K562 (cell line): ENCODE data around the gene KBTBD6. TPM values are rescaled to one million over a fixed set of nuclear protein-coding genes. Genes with fewer than 3 reads are reported as not detected.

ENCODE experiments used
- ATF3 ChIP-seq, 2 experiments: fragments of 450-650 bp in 1 of 2; sonication (generic) in 1 of 2; formaldehyde crosslinking in 1 of 2; IDR thresholded peaks in 1 of 2; conservative IDR thresholded peaks in 1 of 2; 2 replicates each; pipeline versions ENCODE4 v1.6.1 to v1.8.1; 2016 to 2023; ENCODE audit warnings: mild to moderate bottlenecking in 2 of 2, moderate library complexity in 2 of 2, inconsistent platforms in 1 of 2, missing genetic modification reagents in 1 of 2
- CBX3 ChIP-seq, 2 experiments: IDR thresholded peaks; 1 replicate in 1 of 2; 2 replicates in 1 of 2; pipeline ENCODE4 v1.6.1; 2012; ENCODE audit warnings: inconsistent platforms in 2 of 2, low read length in 2 of 2, borderline replicate concordance in 1 of 2, control low read depth in 1 of 2
- CC2D1A ChIP-seq: fragments of 450-650 bp; IDR thresholded peaks from 2 replicates; pipeline ENCODE4 v1.6.1; 2017; ENCODE audit warnings: mild to moderate bottlenecking
- CEBPB ChIP-seq: fragments of 450-650 bp; IDR thresholded peaks from 2 replicates; pipeline ENCODE4 v1.6.1; 2016; ENCODE audit warnings: missing genetic modification characterization, missing compliant biosample characterization
- CHAMP1 ChIP-seq: fragments of 450-650 bp; IDR thresholded peaks from 2 replicates; pipeline ENCODE4 v1.6.1; 2016; ENCODE audit warnings: mild to moderate bottlenecking
- E2F1 ChIP-seq: sonication (generic); formaldehyde crosslinking; IDR thresholded peaks from 2 replicates; pipeline ENCODE4 v1.8.1; 2023; ENCODE audit warnings: mild to moderate bottlenecking, missing genetic modification reagents, moderate library complexity
- EGR1 ChIP-seq: fragments of 450-650 bp; conservative IDR thresholded peaks from 2 replicates; pipeline ENCODE4 v1.6.1; 2017; ENCODE audit warnings: mild to moderate bottlenecking
- FOXJ3 ChIP-seq: sonication (generic); formaldehyde crosslinking; IDR thresholded peaks from 2 replicates; pipeline ENCODE4 v1.4.0; 2020; ENCODE audit warnings: mild to moderate bottlenecking, missing genetic modification reagents
- HOMEZ ChIP-seq: fragments of 250-450 bp; sonication (Bioruptor Pico); IDR thresholded peaks from 2 replicates; pipeline ENCODE4 v1.4.0; 2020; ENCODE audit warnings: mild to moderate bottlenecking, moderate library complexity
- KAT2B ChIP-seq: IDR thresholded peaks from one replicate; pipeline ENCODE4 v1.6.1; 2012; ENCODE audit warnings: low read depth, mild to moderate bottlenecking, control low read depth, inconsistent platforms, low read length, moderate library complexity
- KDM2B ChIP-seq: fragments of 250-450 bp; sonication (Bioruptor Pico); IDR thresholded peaks from 2 replicates; pipeline ENCODE4 v1.8.0; 2021; ENCODE audit warnings: mild to moderate bottlenecking, moderate library complexity
- MEIS2 ChIP-seq: fragments of 450-650 bp; IDR thresholded peaks from 2 replicates; pipeline ENCODE4 v1.6.1; 2014; ENCODE audit warnings: mild to moderate bottlenecking; ENCODE audit not compliant: partially characterized antibody
- SIN3A ChIP-seq, 2 experiments: fragments of 150-350 bp in 1 of 2; IDR thresholded peaks; 2 replicates each; pipeline ENCODE4 v1.6.1; 2011 to 2016; ENCODE audit warnings: borderline replicate concordance in 2 of 2, low read depth in 2 of 2, low read length in 2 of 2, mild to moderate bottlenecking in 2 of 2, moderate library complexity in 2 of 2; ENCODE audit not compliant: control insufficient read depth in 1 of 2
- TBL1XR1 ChIP-seq, 2 experiments: IDR thresholded peaks; 2 replicates each; pipeline ENCODE4 v1.6.1; 2012; ENCODE audit warnings: improper control_type of control experiment in 2 of 2, low read length in 2 of 2, mild to moderate bottlenecking in 1 of 2
- ZMIZ1 ChIP-seq, 2 experiments: fragments of 150-350 bp in 1 of 2; IDR thresholded peaks; 2 replicates each; pipeline ENCODE4 v1.6.1; 2012 to 2016; ENCODE audit warnings: low read depth in 2 of 2, low read length in 2 of 2, mild to moderate bottlenecking in 1 of 2, moderate library complexity in 1 of 2
- ZNF764 ChIP-seq: fragments of 250-450 bp; sonication (Bioruptor Pico); IDR thresholded peaks from 2 replicates; pipeline ENCODE4 v1.4.0; 2020; ENCODE audit warnings: low read depth, mild to moderate bottlenecking, moderate library complexity
- ZNF766 ChIP-seq: fragments of 200-800 bp; sonication (Bioruptor generic); conservative IDR thresholded peaks from 2 replicates; pipeline ENCODE4 v1.6.1; 2016; ENCODE audit warnings: missing genetic modification characterization, missing compliant biosample characterization
- polyA plus RNA-seq, 8 experiments: library from polyadenylated mRNA; depleted of rRNA in 4 of 8; stranded (reverse) in 5 of 8; unstranded in 3 of 8; fragments of >200 nt; fragmentation: Nextera tagmentation in 2 of 8; fragmentation: Illumina TruSeq in 1 of 8; extraction: Ambion mirVana in 2 of 8; extraction: Trizol in 1 of 8; gene quantifications; 2 replicates each; pipeline versions ENCODE4 v1.2.1 to v1.2.3, GENCODE V29; 2011 to 2014; ENCODE audit warnings: inconsistent platforms in 1 of 8, missing spikeins in 1 of 8
- total RNA-seq, 7 experiments: library from RNA; depleted of rRNA in 6 of 7; stranded (reverse); fragments of >200 nt in 6 of 7; fragmentation: Illumina TruSeq in 2 of 7; extraction: Trizol in 2 of 7; gene quantifications; 2 replicates each; pipeline versions ENCODE4 v1.2.1 to v1.2.3, GENCODE V29; 2011 to 2021; ENCODE audit warnings: low replicate concordance in 1 of 7

Gene KBTBD6
- total and polyA plus RNA-seq, 9 of the 15 experiments (the other 6 are each of a cell fraction or from before 2014, with no cell fraction given), result 1.9 to 4.9 (median 3.2) TPM

- no peak for TF ChIP-seq ZMIZ1 (IDR thresholded peaks at IDR 0.05; ENCODE audit: low read depth in 2 of 2, low read length in 2 of 2)
- no peak for TF ChIP-seq KAT2B
- TF ChIP-seq CHAMP1, result 0 out of 2 replicates have a peak, but pooled peaks have one; percentile 57
- no peak for TF ChIP-seq CEBPB (tag)
- TF ChIP-seq HOMEZ (CRISPR knock-in tag), result no peak
- no peak for TF ChIP-seq E2F1
- TF ChIP-seq CC2D1A, result peak; percentile 74
- no peak for TF ChIP-seq ATF3 (IDR thresholded peaks at IDR 0.05)
- no peak for TF ChIP-seq ATF3 (CRISPR knock-in tag; conservative IDR thresholded peaks at IDR 0.05)
- peak; percentile 50 for TF ChIP-seq EGR1
- TF ChIP-seq FOXJ3 (CRISPR knock-in tag), result no peak
- no peak for TF ChIP-seq ZNF764 (CRISPR knock-in tag)
- TF ChIP-seq MEIS2, result peak; percentile 73
- no peak for TF ChIP-seq SIN3A (IDR thresholded peaks at IDR 0.05; ENCODE audit: borderline replicate concordance in 2 of 2, control insufficient read depth in 1 of 2, low read depth in 2 of 2, low read length in 2 of 2)
- no peak for TF ChIP-seq TBL1XR1 (IDR thresholded peaks at IDR 0.05; ENCODE audit: low read length in 2 of 2)
- no peak for TF ChIP-seq KDM2B (CRISPR knock-in tag)
- TF ChIP-seq CBX3 (IDR thresholded peaks at IDR 0.05; ENCODE audit: borderline replicate concordance in 1 of 2, low read length in 2 of 2), result no peak
- peak; percentile 66; the same call in 1 of the 2 replicates for TF ChIP-seq ZNF766 (CRISPR knock-in tag)
Observed at GRCh38 chr13:41136396-41137031, 3.9 kb upstream of the KBTBD6 start (continued).
